SK-N-SH (cell line): Measurements from ENCODE around the gene KRTAP2-1. TPM values are rescaled to one million over a fixed set of nuclear protein-coding genes. Genes with fewer than 3 reads are reported as not detected.

Source experiments
- CTCF ChIA-PET: fragments of 300-600, 350-600 bp; formaldehyde crosslinking; extraction: SDS; loops from one replicate; lab custom pipeline; 2021; lab: Yijun Ruan, JAX
- POLR2A ChIA-PET: fragments of 350-600 bp; sonication (Branson Sonifier 250); formaldehyde crosslinking; extraction: SDS; loops from one replicate; lab custom pipeline; 2020; ENCODE audit warnings: antibody characterized with exemption, inconsistent platforms; lab: Yijun Ruan, JAX
- DNase-seq: peaks from one replicate; pipeline ENCODE4 v3.0.0; 2012
- H2AFZ ChIP-seq: fragments of 200-600 bp; sonication (generic); 2 replicates; pipeline ENCODE4 v1.8.1; 2016; ENCODE audit warnings: antibody characterized with exemption, mild to moderate bottlenecking, low read depth
- H3F3A ChIP-seq: fragments of 200-600 bp; sonication (generic); replicated peaks from 2 replicates; pipeline ENCODE3; 2016; ENCODE audit warnings: antibody characterized with exemption, mild to moderate bottlenecking; ENCODE audit not compliant: insufficient read depth
- H3K27ac ChIP-seq, 2 experiments: fragments of 200-500 bp in 1 of 2; fragments of 200-600 bp in 1 of 2; sonication (Bioruptor generic) in 1 of 2; sonication (generic), shearing (Covaris generic) in 1 of 2; 2 replicates each; pipeline versions ENCODE4 v1.5.1 to v1.6.1; 2014 to 2016; ENCODE audit warnings: low read depth in 2 of 2, inconsistent platforms in 1 of 2, low read length in 1 of 2, mild to moderate bottlenecking in 1 of 2, mixed read lengths in 1 of 2
- H3K27me3 ChIP-seq: fragments of 200-600 bp; sonication (generic), shearing (Covaris generic); 2 replicates; pipeline ENCODE4 v1.6.1; 2016; ENCODE audit warnings: mixed run types; ENCODE audit not compliant: insufficient read depth
- H3K36me3 ChIP-seq, 2 experiments: fragments of 200-500 bp in 1 of 2; fragments of 200-600 bp in 1 of 2; sonication (Bioruptor generic) in 1 of 2; sonication (generic) in 1 of 2; replicated peaks in 1 of 2; 2 replicates each; pipeline versions ENCODE3 to v1.5.1; 2014 to 2016; ENCODE audit warnings: low read length in 1 of 2, mild to moderate bottlenecking in 1 of 2; ENCODE audit not compliant: insufficient read depth in 2 of 2, control insufficient read depth in 1 of 2
- H3K4me1 ChIP-seq, 2 experiments: fragments of 200-500 bp in 1 of 2; fragments of 200-600 bp in 1 of 2; sonication (Bioruptor generic) in 1 of 2; sonication (generic), shearing (Covaris generic) in 1 of 2; 2 replicates each; pipeline versions ENCODE4 v1.5.1 to v1.6.1; 2014 to 2016; ENCODE audit warnings: low read depth in 1 of 2, low read length in 1 of 2, mixed run types in 1 of 2; ENCODE audit not compliant: insufficient read depth in 2 of 2, control insufficient read depth in 1 of 2
- H3K4me2 ChIP-seq: fragments of 200-600 bp; sonication (generic), shearing (Covaris generic); 2 replicates; pipeline ENCODE4 v1.6.1; 2017; ENCODE audit warnings: mixed run types
- H3K4me3 ChIP-seq, 2 experiments: fragments of 200-500 bp in 1 of 2; fragments of 200-600 bp in 1 of 2; sonication (Bioruptor generic) in 1 of 2; sonication (generic), shearing (Covaris generic) in 1 of 2; 2 replicates each; pipeline versions ENCODE4 v1.5.1 to v1.8.1; 2014 to 2016; ENCODE audit warnings: low read depth in 2 of 2, inconsistent platforms in 1 of 2, low read length in 1 of 2, mild to moderate bottlenecking in 1 of 2, mixed read lengths in 1 of 2, moderate library complexity in 1 of 2
- H3K79me2 ChIP-seq: fragments of 200-600 bp; sonication (generic); 2 replicates; pipeline ENCODE4 v1.8.1; 2017; ENCODE audit warnings: mild to moderate bottlenecking; ENCODE audit not compliant: insufficient read depth
- H3K9ac ChIP-seq: fragments of 200-600 bp; sonication (generic); 2 replicates; pipeline ENCODE4 v1.6.1; 2017; ENCODE audit warnings: mixed run types
- H3K9me2 ChIP-seq: fragments of 200-600 bp; sonication (generic); 2 replicates; pipeline ENCODE4 v1.6.1; 2017; ENCODE audit warnings: mixed run types
- H3K9me3 ChIP-seq: fragments of 200-600 bp; sonication (generic); 2 replicates; pipeline ENCODE4 v1.6.1; 2017; ENCODE audit warnings: mixed run types, mild to moderate bottlenecking, moderate library complexity
- H4K20me1 ChIP-seq: fragments of 200-600 bp; sonication (generic); 2 replicates; pipeline ENCODE4 v1.6.1; 2017; ENCODE audit warnings: mild to moderate bottlenecking, mixed run types; ENCODE audit not compliant: insufficient read depth
- ELF1 ChIP-seq: IDR thresholded peaks from 2 replicates; pipeline ENCODE4 v1.4.0; 2012
- EP300 ChIP-seq, 2 experiments: IDR thresholded peaks; 2 replicates each; pipeline versions ENCODE4 v1.4.0 to v1.6.1; 2012; ENCODE audit warnings: borderline replicate concordance in 1 of 2, low read depth in 1 of 2, low read length in 1 of 2
- EZH2phosphoT487 ChIP-seq: fragments of 200-600 bp; sonication (generic); IDR thresholded peaks from 2 replicates; pipeline ENCODE4 v1.6.1; 2017; ENCODE audit warnings: low read depth, mixed run types, mild to moderate bottlenecking, antibody characterized with exemption, moderate library complexity, borderline replicate concordance
- FOXM1 ChIP-seq: IDR thresholded peaks from 2 replicates; pipeline ENCODE4 v1.4.0; 2012; ENCODE audit warnings: low read depth, mild to moderate bottlenecking
- NFIC ChIP-seq: IDR thresholded peaks from 2 replicates; pipeline ENCODE4 v1.4.0; 2012; ENCODE audit warnings: borderline replicate concordance
- NRF1 ChIP-seq: IDR thresholded peaks from 2 replicates; pipeline ENCODE4 v1.6.1; 2012; ENCODE audit warnings: low read depth, mild to moderate bottlenecking, low read length
- PBX3 ChIP-seq: IDR thresholded peaks from 2 replicates; pipeline ENCODE4; 2012
- RAD21 ChIP-seq: IDR thresholded peaks from 2 replicates; pipeline ENCODE4 v1.6.1; 2012; ENCODE audit warnings: mild to moderate bottlenecking, low read length
- RCOR1 ChIP-seq: fragments of 150-350 bp; IDR thresholded peaks from 2 replicates; pipeline ENCODE4 v1.6.1; 2017; ENCODE audit warnings: antibody characterized with exemption, low read length
- RXRA ChIP-seq: IDR thresholded peaks from 2 replicates; pipeline ENCODE4 v1.4.0; 2012; ENCODE audit warnings: low read depth, mild to moderate bottlenecking, borderline replicate concordance
- SIN3A ChIP-seq: IDR thresholded peaks from 2 replicates; pipeline ENCODE4 v1.6.1; 2012; ENCODE audit warnings: low read depth, mild to moderate bottlenecking, low read length, moderate library complexity, borderline replicate concordance
- SMC3 ChIP-seq: IDR thresholded peaks from 2 replicates; pipeline ENCODE4 v1.6.1; 2012; ENCODE audit warnings: low read depth, low read length, improper control_type of control experiment
- TAF1 ChIP-seq: IDR thresholded peaks from 2 replicates; pipeline ENCODE4 v1.6.1; 2012; ENCODE audit warnings: low read depth, mild to moderate bottlenecking, low read length, moderate library complexity, borderline replicate concordance
- TEAD4 ChIP-seq: IDR thresholded peaks from 2 replicates; pipeline ENCODE4 v1.4.0; 2012; ENCODE audit warnings: mild to moderate bottlenecking, borderline replicate concordance; ENCODE audit not compliant: insufficient read depth
- WGBS: methylation state at CpG from one replicate; pipeline ENCODE4 v1.1.6; 2017; ENCODE audit warnings: low lambda C conversion rate; 5-methylcytosine and 5-hydroxymethylcytosine counted together
- polyA plus RNA-seq, 3 experiments: library from polyadenylated mRNA; depleted of rRNA; stranded (reverse); fragments of >200 nt; gene quantifications; 2 replicates each; pipeline ENCODE4 v1.2.3, GENCODE V29; 2012
- TF ChIP-seq, protein P1 (sequence below): fragments of 150-350 bp; IDR thresholded peaks from 2 replicates; pipeline ENCODE4 v1.6.1; 2017; ENCODE audit warnings: antibody characterized with exemption, low read length, low read depth, borderline replicate concordance
- TF ChIP-seq, protein P2 (sequence below): fragments of 150-350 bp; IDR thresholded peaks from 2 replicates; pipeline ENCODE4 v1.6.1; 2016; ENCODE audit warnings: mild to moderate bottlenecking, low read depth, low read length
- TF ChIP-seq, protein P3 (sequence below): fragments of 200-600 bp; sonication (generic); IDR thresholded peaks from 2 replicates; pipeline ENCODE4 v1.6.1; 2017; ENCODE audit warnings: antibody characterized with exemption, mild to moderate bottlenecking, moderate library complexity
- TF ChIP-seq, protein P4 (sequence below): IDR thresholded peaks from 2 replicates; pipeline ENCODE4 v1.4.0; 2012; ENCODE audit warnings: low read depth, borderline replicate concordance

Gene KRTAP2-1
- polyA plus RNA-seq, 1 of the 3 experiments (the other 2 are of a cell fraction): not detected

- DNase-seq: no peak
- Histone ChIP-seq H3K9me3 (no peaks in the 10 kb centered on the region), H4K20me1 (no peaks in the 10 kb centered on the region), H3K27ac (no peak overlapping the region), H3K36me3 (no peaks in the 10 kb centered on the region), H3K4me3 (no peak overlapping the region), H3K27me3 (peaks cover 40% of the 10 kb centered on the region; the same call in 1 of the 2 replicates), H3K9me2 (no peaks in the 10 kb centered on the region), H3K79me2 (no peaks in the 10 kb centered on the region), H3F3A (no peaks in the 10 kb centered on the region), H3K4me1 (no peaks in the 10 kb centered on the region), H2AFZ (no peak overlapping the region), H3K4me2 (no peak overlapping the region), H3K9ac (no peak overlapping the region)
- 6% methylated on average over 2 of the region's 2 CpGs for WGBS
- ChIA-PET CTCF (interaction anchor here (0.7 to 1.1 kb wide), 2 partner anchors 50 to 552 kb away, joined by 3 read pairs; no protein-coding TSS in a partner anchor), POLR2A (no interaction called here)
- TF ChIP-seq EZH2phosphoT487 (no peak), SMC3 (no peak), PBX3 (no peak), RAD21 (no peak), TEAD4 (no peak), NFIC (no peak), TAF1 (no peak), NRF1 (no peak), SIN3A (no peak), RCOR1 (no peak), EP300 (IDR thresholded peaks at IDR 0.05; ENCODE audit: borderline replicate concordance in 1 of 2, low read depth in 1 of 2, low read length in 1 of 2) (no peak), RXRA (no peak), FOXM1 (no peak), ELF1 (no peak)
- TF ChIP-seq, protein P1, sequence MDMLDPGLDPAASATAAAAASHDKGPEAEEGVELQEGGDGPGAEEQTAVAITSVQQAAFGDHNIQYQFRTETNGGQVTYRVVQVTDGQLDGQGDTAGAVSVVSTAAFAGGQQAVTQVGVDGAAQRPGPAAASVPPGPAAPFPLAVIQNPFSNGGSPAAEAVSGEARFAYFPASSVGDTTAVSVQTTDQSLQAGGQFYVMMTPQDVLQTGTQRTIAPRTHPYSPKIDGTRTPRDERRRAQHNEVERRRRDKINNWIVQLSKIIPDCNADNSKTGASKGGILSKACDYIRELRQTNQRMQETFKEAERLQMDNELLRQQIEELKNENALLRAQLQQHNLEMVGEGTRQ: no peak
- TF ChIP-seq, protein P2, sequence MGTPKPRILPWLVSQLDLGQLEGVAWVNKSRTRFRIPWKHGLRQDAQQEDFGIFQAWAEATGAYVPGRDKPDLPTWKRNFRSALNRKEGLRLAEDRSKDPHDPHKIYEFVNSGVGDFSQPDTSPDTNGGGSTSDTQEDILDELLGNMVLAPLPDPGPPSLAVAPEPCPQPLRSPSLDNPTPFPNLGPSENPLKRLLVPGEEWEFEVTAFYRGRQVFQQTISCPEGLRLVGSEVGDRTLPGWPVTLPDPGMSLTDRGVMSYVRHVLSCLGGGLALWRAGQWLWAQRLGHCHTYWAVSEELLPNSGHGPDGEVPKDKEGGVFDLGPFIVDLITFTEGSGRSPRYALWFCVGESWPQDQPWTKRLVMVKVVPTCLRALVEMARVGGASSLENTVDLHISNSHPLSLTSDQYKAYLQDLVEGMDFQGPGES: no peak
- TF ChIP-seq, protein P3, sequence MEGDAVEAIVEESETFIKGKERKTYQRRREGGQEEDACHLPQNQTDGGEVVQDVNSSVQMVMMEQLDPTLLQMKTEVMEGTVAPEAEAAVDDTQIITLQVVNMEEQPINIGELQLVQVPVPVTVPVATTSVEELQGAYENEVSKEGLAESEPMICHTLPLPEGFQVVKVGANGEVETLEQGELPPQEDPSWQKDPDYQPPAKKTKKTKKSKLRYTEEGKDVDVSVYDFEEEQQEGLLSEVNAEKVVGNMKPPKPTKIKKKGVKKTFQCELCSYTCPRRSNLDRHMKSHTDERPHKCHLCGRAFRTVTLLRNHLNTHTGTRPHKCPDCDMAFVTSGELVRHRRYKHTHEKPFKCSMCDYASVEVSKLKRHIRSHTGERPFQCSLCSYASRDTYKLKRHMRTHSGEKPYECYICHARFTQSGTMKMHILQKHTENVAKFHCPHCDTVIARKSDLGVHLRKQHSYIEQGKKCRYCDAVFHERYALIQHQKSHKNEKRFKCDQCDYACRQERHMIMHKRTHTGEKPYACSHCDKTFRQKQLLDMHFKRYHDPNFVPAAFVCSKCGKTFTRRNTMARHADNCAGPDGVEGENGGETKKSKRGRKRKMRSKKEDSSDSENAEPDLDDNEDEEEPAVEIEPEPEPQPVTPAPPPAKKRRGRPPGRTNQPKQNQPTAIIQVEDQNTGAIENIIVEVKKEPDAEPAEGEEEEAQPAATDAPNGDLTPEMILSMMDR: no peak
- TF ChIP-seq, protein P4, sequence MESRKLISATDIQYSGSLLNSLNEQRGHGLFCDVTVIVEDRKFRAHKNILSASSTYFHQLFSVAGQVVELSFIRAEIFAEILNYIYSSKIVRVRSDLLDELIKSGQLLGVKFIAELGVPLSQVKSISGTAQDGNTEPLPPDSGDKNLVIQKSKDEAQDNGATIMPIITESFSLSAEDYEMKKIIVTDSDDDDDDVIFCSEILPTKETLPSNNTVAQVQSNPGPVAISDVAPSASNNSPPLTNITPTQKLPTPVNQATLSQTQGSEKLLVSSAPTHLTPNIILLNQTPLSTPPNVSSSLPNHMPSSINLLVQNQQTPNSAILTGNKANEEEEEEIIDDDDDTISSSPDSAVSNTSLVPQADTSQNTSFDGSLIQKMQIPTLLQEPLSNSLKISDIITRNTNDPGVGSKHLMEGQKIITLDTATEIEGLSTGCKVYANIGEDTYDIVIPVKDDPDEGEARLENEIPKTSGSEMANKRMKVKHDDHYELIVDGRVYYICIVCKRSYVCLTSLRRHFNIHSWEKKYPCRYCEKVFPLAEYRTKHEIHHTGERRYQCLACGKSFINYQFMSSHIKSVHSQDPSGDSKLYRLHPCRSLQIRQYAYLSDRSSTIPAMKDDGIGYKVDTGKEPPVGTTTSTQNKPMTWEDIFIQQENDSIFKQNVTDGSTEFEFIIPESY: no peak
Measured at GRCh38 chr17:40997361-40997760, 49.8 kb downstream of the KRTAP2-1 start.
